Measurements from ENCODE around the gene TRIP6.

TRIP6 gene

DNA sequence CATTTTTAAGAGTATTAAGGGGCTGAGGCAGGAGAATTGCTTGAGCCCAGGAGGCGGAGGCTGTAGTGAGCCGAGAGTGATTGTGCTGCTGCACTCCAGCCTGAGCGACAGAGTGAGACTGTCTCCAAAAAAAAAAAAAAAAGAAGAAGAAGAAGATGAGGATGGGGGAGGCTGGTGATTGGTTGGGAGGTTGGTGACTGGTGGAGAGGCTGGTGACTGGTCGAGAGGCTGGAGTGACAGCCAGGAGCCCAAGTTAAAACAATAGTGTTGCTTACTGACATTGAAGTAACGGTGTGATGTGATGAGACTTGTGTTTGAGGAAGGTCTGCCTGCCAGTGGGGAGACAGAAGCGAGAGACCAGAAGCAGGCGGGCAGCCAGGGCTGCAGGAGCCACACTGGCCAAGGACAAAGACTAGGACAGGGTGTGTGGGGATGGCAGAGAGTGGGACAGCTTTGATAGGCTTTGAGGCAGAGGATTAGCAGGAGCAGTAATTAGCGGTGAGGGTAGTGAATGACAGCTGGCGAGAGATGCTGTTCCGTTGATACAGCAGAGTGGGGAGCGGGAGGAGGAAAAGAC is 12.6 kb downstream of the TRIP6 start:
- Histone ChIP-seq H3K27me3 (replicated peaks in 2 of 5; ENCODE audit: control insufficient read depth in 4 of 5, insufficient read depth in 5 of 5, low read length in 4 of 5) (no peaks in the 10 kb centered on the region), H3K9me3 (ENCODE audit: control extremely low read depth in 1 of 5, control insufficient read depth in 4 of 5, insufficient read depth in 2 of 5, low read depth in 1 of 5, low read length in 4 of 5) (no peaks in the 10 kb centered on the region), H3K27ac (ENCODE audit: insufficient read depth in 1 of 2, low read depth in 1 of 2, low read length in 2 of 2, poor library complexity in 1 of 2, severe bottlenecking in 2 of 2) (no peak overlapping the region), H3K36me3 (ENCODE audit: control insufficient read depth in 4 of 4, insufficient read depth in 4 of 4, low read length in 3 of 4) (peaks cover 8 to 74% (median 54%) of the 10 kb centered on the region in 4 experiments), H3K4me1 (ENCODE audit: control extremely low read depth in 1 of 4, control insufficient read depth in 4 of 4, insufficient read depth in 4 of 4, low read length in 3 of 4) (peaks cover 7 to 23% (median 15%) of the 10 kb centered on the region in 4 experiments), H3K4me3 (ENCODE audit: control insufficient read depth in 1 of 7, extremely low read depth in 1 of 7, insufficient read depth in 4 of 7, low read depth in 2 of 7, low read length in 6 of 7) (no peak overlapping the region)
- ChIA-PET POLR2A (no interaction called here), CTCF (no interaction called here)
- WGBS (ENCODE audit: insufficient coverage): 90% methylated on average over 11 of the region's 11 CpGs
- DNase-seq: no peak

DNA sequence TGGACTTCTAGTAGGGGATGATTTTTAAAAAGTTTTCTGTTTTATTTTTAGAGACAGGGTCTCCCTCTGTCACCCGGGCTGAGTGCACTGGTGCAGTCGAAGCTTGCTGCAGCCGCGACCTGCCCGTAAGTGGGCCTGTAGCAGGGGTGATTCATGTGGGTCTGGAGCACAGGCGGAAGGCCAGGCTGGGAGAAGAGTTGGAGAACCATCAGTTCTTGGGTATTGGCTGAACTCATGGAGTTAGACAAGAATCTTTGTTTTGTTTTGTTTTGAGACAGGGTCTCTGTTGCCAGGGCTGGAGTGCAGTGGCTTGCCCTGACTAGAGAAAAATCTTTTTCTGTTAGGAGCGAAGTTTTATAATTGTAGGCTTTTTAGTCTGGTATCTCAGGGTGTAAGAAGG is 13.5 kb downstream of the TRIP6 start:
- peaks cover 10 to 83% (median 59%) of the 10 kb centered on the region in 4 experiments for H3K36me3 ChIP-seq (ENCODE audit: control insufficient read depth in 4 of 4, insufficient read depth in 4 of 4, low read length in 3 of 4)
- H3K4me3 ChIP-seq (ENCODE audit: control insufficient read depth in 1 of 7, extremely low read depth in 1 of 7, insufficient read depth in 4 of 7, low read depth in 2 of 7, low read length in 6 of 7): no peak overlapping the region
- no peaks in the 10 kb centered on the region for H3K27me3 ChIP-seq (replicated peaks in 2 of 5; ENCODE audit: control insufficient read depth in 4 of 5, insufficient read depth in 5 of 5, low read length in 4 of 5)
- H3K4me1 ChIP-seq (ENCODE audit: control extremely low read depth in 1 of 4, control insufficient read depth in 4 of 4, insufficient read depth in 4 of 4, low read length in 3 of 4): peaks cover 4 to 22% (median 13%) of the 10 kb centered on the region in 4 experiments
- DNase-seq: no peak
- H3K9me3 ChIP-seq (ENCODE audit: control extremely low read depth in 1 of 5, control insufficient read depth in 4 of 5, insufficient read depth in 2 of 5, low read depth in 1 of 5, low read length in 4 of 5): no peaks in the 10 kb centered on the region
- ChIA-PET POLR2A (no interaction called here), CTCF (no interaction called here)
- no peak overlapping the region for H3K27ac ChIP-seq (ENCODE audit: insufficient read depth in 1 of 2, low read depth in 1 of 2, low read length in 2 of 2, poor library complexity in 1 of 2, severe bottlenecking in 2 of 2)
- 98% methylated on average over 5 of the region's 7 CpGs for WGBS (ENCODE audit: insufficient coverage)

DNA sequence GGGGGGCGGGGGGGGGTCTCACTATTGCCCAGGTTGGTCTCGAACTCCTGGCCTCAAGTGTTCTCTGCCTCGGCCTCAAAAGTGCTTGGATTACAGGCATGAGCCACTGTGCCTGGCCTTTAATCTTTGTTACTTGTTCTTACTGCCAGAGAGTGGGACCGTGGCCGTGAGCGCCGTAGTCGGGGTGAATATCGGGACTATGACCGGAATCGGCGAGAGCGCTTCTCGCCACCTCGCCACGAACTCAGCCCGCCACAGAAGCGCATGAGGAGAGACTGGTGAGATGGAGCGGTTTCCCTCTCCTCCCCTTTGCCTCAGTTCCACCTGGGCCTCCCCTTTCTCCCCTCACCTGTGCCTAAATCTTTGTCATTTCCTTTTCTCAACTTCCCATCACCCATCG is 13.9 kb downstream of the TRIP6 start:
- CTCF ChIA-PET: no interaction called here
- POLR2A ChIA-PET: no interaction called here
- H3K9me3 ChIP-seq (ENCODE audit: control extremely low read depth in 1 of 5, control insufficient read depth in 4 of 5, insufficient read depth in 2 of 5, low read depth in 1 of 5, low read length in 4 of 5): no peaks in the 10 kb centered on the region
- H3K27me3 ChIP-seq (replicated peaks in 2 of 5; ENCODE audit: control insufficient read depth in 4 of 5, insufficient read depth in 5 of 5, low read length in 4 of 5): no peaks in the 10 kb centered on the region
- peaks cover 1 to 21% (median 11%) of the 10 kb centered on the region in 4 experiments for H3K4me1 ChIP-seq (ENCODE audit: control extremely low read depth in 1 of 4, control insufficient read depth in 4 of 4, insufficient read depth in 4 of 4, low read length in 3 of 4)
- peaks cover 14 to 88% (median 64%) of the 10 kb centered on the region in 4 experiments for H3K36me3 ChIP-seq (ENCODE audit: control insufficient read depth in 4 of 4, insufficient read depth in 4 of 4, low read length in 3 of 4)
- 96% methylated on average over 13 of the region's 20 CpGs for WGBS (ENCODE audit: insufficient coverage)
- no peak overlapping the region for H3K4me3 ChIP-seq (ENCODE audit: control insufficient read depth in 1 of 7, extremely low read depth in 1 of 7, insufficient read depth in 4 of 7, low read depth in 2 of 7, low read length in 6 of 7)
- no peak overlapping the region for H3K27ac ChIP-seq (ENCODE audit: insufficient read depth in 1 of 2, low read depth in 1 of 2, low read length in 2 of 2, poor library complexity in 1 of 2, severe bottlenecking in 2 of 2)
- DNase-seq: no peak

DNA sequence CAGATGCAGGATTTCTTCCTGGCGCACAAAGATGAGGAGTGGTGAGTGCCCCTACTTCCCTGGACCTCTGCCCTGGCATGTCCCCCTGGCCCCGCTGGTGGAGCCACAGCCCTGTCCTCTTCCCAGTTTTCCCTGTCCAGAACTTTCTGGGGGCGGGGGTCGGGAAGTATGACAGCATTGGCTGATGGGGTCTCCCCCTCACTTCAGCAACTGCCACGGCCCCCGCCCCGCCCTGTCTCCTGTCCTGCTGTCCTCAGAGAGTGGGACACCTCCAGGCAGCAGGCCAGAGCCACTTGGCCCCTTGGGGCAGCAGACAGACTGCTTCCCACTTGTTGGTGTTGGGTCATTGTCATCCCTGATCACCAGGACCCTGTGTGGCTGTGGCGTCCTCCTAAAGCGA is 15.0 kb downstream of the TRIP6 start:
- no peaks in the 10 kb centered on the region for H3K27me3 ChIP-seq (replicated peaks in 2 of 5; ENCODE audit: control insufficient read depth in 4 of 5, insufficient read depth in 5 of 5, low read length in 4 of 5)
- ChIA-PET CTCF (no interaction called here), POLR2A (interaction anchor here (0.6 kb wide), 1 partner anchor 225 kb away, joined by 5 read pairs; no protein-coding TSS in a partner anchor)
- H3K4me3 ChIP-seq (ENCODE audit: control insufficient read depth in 1 of 7, extremely low read depth in 1 of 7, insufficient read depth in 4 of 7, low read depth in 2 of 7, low read length in 6 of 7): no peak overlapping the region
- H3K27ac ChIP-seq (ENCODE audit: insufficient read depth in 1 of 2, low read depth in 1 of 2, low read length in 2 of 2, poor library complexity in 1 of 2, severe bottlenecking in 2 of 2): no peak overlapping the region
- WGBS (ENCODE audit: insufficient coverage): 95% methylated on average over 7 of the region's 9 CpGs
- DNase-seq: no peak
- H3K4me1 ChIP-seq (ENCODE audit: control extremely low read depth in 1 of 4, control insufficient read depth in 4 of 4, insufficient read depth in 4 of 4, low read length in 3 of 4): peaks cover 0 to 23% (median 18%) of the 10 kb centered on the region in 4 experiments
- H3K9me3 ChIP-seq (ENCODE audit: control extremely low read depth in 1 of 5, control insufficient read depth in 4 of 5, insufficient read depth in 2 of 5, low read depth in 1 of 5, low read length in 4 of 5): no peaks in the 10 kb centered on the region
- H3K36me3 ChIP-seq (ENCODE audit: control insufficient read depth in 4 of 4, insufficient read depth in 4 of 4, low read length in 3 of 4): peaks cover 16 to 92% (median 69%) of the 10 kb centered on the region in 4 experiments

DNA sequence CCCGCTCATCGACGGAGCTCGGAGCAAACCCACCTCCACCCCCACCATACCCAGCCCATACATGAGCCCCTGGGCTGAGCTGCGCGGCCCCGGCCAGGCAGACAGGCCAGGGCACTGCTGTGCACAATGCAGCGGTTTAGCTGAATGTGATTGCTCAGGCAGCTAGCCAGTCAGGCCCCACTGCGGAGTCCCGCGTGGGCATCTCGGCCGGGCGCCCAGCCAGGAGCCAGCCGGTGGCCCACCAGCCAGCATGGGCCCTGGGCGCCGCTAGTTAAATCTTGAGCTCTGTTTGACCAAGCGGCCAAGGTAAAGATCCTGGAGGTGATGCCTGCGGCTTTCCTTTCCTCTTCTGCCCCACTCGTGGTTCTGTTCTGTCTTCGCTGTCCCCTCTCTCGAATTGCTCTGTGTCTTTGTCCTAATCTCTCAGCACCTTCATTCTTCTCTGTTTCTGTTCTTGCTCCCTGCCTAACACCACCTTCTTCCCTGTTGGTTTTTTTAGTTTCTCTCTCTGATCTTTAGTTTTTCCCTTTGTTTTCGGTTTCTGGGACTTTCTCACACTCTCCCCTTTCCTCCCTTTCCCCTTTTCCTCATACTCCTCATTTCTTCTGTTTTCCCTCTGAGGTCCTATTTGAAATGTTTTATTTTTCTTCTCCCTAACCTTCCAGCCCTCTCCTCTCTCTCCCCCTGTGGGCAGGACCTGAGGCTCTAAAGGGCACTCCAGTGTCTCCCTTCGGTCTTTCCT is 15.8 kb downstream of the TRIP6 start:
- no peak for DNase-seq
- ChIA-PET CTCF (no interaction called here), POLR2A (no interaction called here)
- H3K27ac ChIP-seq (ENCODE audit: insufficient read depth in 1 of 2, low read depth in 1 of 2, low read length in 2 of 2, poor library complexity in 1 of 2, severe bottlenecking in 2 of 2): no peak overlapping the region
- 95% methylated on average over 18 of the region's 24 CpGs for WGBS (ENCODE audit: insufficient coverage)
- H3K36me3 ChIP-seq (ENCODE audit: control insufficient read depth in 4 of 4, insufficient read depth in 4 of 4, low read length in 3 of 4): peaks cover 16 to 90% (median 68%) of the 10 kb centered on the region in 4 experiments
- peaks cover under 1 to 30% (median 25%) of the 10 kb centered on the region in 4 experiments for H3K4me1 ChIP-seq (ENCODE audit: control extremely low read depth in 1 of 4, control insufficient read depth in 4 of 4, insufficient read depth in 4 of 4, low read length in 3 of 4)
- H3K4me3 ChIP-seq (ENCODE audit: control insufficient read depth in 1 of 7, extremely low read depth in 1 of 7, insufficient read depth in 4 of 7, low read depth in 2 of 7, low read length in 6 of 7): no peak overlapping the region
- H3K9me3 ChIP-seq (ENCODE audit: control extremely low read depth in 1 of 5, control insufficient read depth in 4 of 5, insufficient read depth in 2 of 5, low read depth in 1 of 5, low read length in 4 of 5): no peaks in the 10 kb centered on the region
- H3K27me3 ChIP-seq (replicated peaks in 2 of 5; ENCODE audit: control insufficient read depth in 4 of 5, insufficient read depth in 5 of 5, low read length in 4 of 5): no peaks in the 10 kb centered on the region

DNA sequence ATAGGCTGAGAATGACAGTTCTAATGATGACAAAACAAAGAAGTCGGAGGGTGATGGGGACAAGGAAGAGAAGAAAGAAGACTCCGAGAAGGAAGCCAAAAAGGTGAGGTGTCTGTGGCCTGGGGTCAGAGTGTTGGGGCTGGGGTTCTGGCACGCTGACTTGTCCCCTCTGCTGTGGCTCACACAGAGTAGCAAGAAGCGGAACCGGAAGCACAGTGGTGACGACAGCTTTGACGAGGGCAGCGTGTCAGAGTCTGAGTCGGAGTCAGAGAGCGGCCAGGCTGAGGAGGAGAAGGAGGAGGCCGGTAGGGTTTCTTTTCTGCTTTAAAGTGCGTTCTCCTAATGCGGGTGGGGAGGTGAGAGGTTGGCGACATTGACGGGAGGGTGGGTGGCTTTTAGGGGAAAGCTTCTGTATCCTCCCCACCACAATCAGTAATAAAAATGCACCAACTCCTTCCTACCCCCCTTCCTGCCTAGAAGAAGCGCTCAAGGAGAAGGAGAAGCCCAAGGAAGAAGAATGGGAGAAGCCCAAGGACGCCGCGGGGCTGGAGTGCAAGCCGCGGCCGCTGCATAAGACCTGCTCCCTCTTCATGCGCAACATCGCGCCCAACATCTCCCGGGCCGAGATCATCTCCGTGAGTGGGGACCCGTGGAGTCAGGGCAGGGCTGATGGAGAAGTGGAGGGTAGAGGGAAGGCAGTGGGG is 17.7 kb downstream of the TRIP6 start:
- no peak overlapping the region for H3K27ac ChIP-seq (ENCODE audit: insufficient read depth in 1 of 2, low read depth in 1 of 2, low read length in 2 of 2, poor library complexity in 1 of 2, severe bottlenecking in 2 of 2)
- no peaks in the 10 kb centered on the region for H3K9me3 ChIP-seq (ENCODE audit: control extremely low read depth in 1 of 5, control insufficient read depth in 4 of 5, insufficient read depth in 2 of 5, low read depth in 1 of 5, low read length in 4 of 5)
- H3K4me3 ChIP-seq (ENCODE audit: control insufficient read depth in 1 of 7, extremely low read depth in 1 of 7, insufficient read depth in 4 of 7, low read depth in 2 of 7, low read length in 6 of 7): no peak overlapping the region
- WGBS (ENCODE audit: insufficient coverage): 95% methylated on average over 23 of the region's 29 CpGs
- peaks cover 4 to 47% (median 41%) of the 10 kb centered on the region in 4 experiments for H3K4me1 ChIP-seq (ENCODE audit: control extremely low read depth in 1 of 4, control insufficient read depth in 4 of 4, insufficient read depth in 4 of 4, low read length in 3 of 4)
- CTCF ChIA-PET: no interaction called here
- H3K36me3 ChIP-seq (ENCODE audit: control insufficient read depth in 4 of 4, insufficient read depth in 4 of 4, low read length in 3 of 4): peaks cover 16 to 85% (median 63%) of the 10 kb centered on the region in 4 experiments
- POLR2A ChIA-PET: interaction anchor here (1.2 kb wide), 1 partner anchor 10 kb away, joined by 6 read pairs; the partner anchor contains the start of gene SRRT
- no peak for DNase-seq
- H3K27me3 ChIP-seq (replicated peaks in 2 of 5; ENCODE audit: control insufficient read depth in 4 of 5, insufficient read depth in 5 of 5, low read length in 4 of 5): no peaks in the 10 kb centered on the region
